Activated naive CD4-positive, alpha-beta T cell treated with anti-CD3 and anti-CD28 coated beads for 36 hours (primary cell): ENCODE measurements around the gene SYT5. TPM values are rescaled to one million over a fixed set of nuclear protein-coding genes. Genes with fewer than 3 reads are reported as not detected.

Experiments used
- CTCF ChIA-PET: fragments of 350-600 bp; sonication (Branson Sonifier 250); formaldehyde crosslinking; loops from one replicate; lab custom pipeline; 2021; ENCODE audit warnings: antibody characterized with exemption; lab: Charles Lee
- DNase-seq: peaks from one replicate; pipeline ENCODE4 v3.0.0-alpha.2; 2020
- H3K27ac Mint-ChIP-seq: one replicate; pipeline ENCODE4 v1.8.0; 2021; ENCODE audit warnings: mild to moderate bottlenecking, mixed read lengths
- H3K27me3 Mint-ChIP-seq: one replicate; pipeline ENCODE4 v1.8.0; 2021; ENCODE audit warnings: low read depth, mixed read lengths
- H3K36me3 Mint-ChIP-seq: one replicate; pipeline ENCODE4 v1.8.0; 2021; ENCODE audit warnings: low read depth, mixed read lengths
- H3K4me1 Mint-ChIP-seq: one replicate; pipeline ENCODE4 v1.8.0; 2021; ENCODE audit warnings: low read depth, mixed read lengths
- H3K4me3 Mint-ChIP-seq: one replicate; pipeline ENCODE4 v1.8.0; 2021; ENCODE audit warnings: mild to moderate bottlenecking, moderate library complexity, mixed read lengths
- H3K9me3 Mint-ChIP-seq: one replicate; pipeline ENCODE4 v1.8.0; 2021; ENCODE audit warnings: mixed read lengths
- intact Hi-C: fragments of 100-400 bp; cut with micrococcal nuclease; formaldehyde crosslinking; loops from one replicate; pipeline ENCODE4 v1.15.1; 2023
- total RNA-seq, 2 experiments: library from RNA; stranded (reverse); gene quantifications; one replicate each; pipeline ENCODE4 v1.2.3, GENCODE V29; 2021

The SYT5 gene
- total RNA-seq, 2 experiments from 2014 or later = not detected

- Mint-ChIP-seq H3K27ac (no peak overlapping the region), H3K27me3 (peaks cover 48% of the 10 kb centered on the region), H3K36me3 (peaks cover 4% of the 10 kb centered on the region), H3K4me1 (peaks cover 13% of the 10 kb centered on the region), H3K9me3 (peaks cover 12% of the 10 kb centered on the region), H3K4me3 (no peak overlapping the region)
- CTCF ChIA-PET = interaction anchor here (1.8 kb wide), 1 partner anchor 13 kb away, joined by 8 read pairs; no protein-coding TSS in a partner anchor
- DNase-seq = no peak
- intact Hi-C loops = loop anchor here (10.0 kb wide), 1 partner anchor 457 kb away; the partner anchor contains the start of genes ZNF524 and ZNF865
These were observed 32.4 kb downstream of the SYT5 start for GRCh38 chr19:55147545-55148251.

- Mint-ChIP-seq H3K36me3 (peaks cover 1% of the 10 kb centered on the region), H3K27ac (no peak overlapping the region), H3K4me1 (peaks cover 6% of the 10 kb centered on the region), H3K27me3 (peaks cover 51% of the 10 kb centered on the region), H3K4me3 (no peak overlapping the region), H3K9me3 (peaks cover 6% of the 10 kb centered on the region)
- CTCF ChIA-PET = interaction anchor here (0.6 to 1.8 kb wide), 2 partner anchors 8 to 13 kb away, joined by 5 to 8 read pairs; no protein-coding TSS in a partner anchor
- intact Hi-C loops = loop anchor here (10.0 kb wide), 1 partner anchor 458 kb away; the partner anchor contains the start of genes ZNF524 and ZNF865
- DNase-seq = no peak
These were observed 33.3 kb downstream of the SYT5 start for GRCh38 chr19:55146705-55147273.

GRCh38 chr19:55146078-55146704 lies 33.9 kb downstream of the SYT5 start:
- Mint-ChIP-seq H3K36me3 (no peaks in the 10 kb centered on the region), H3K9me3 (no peaks in the 10 kb centered on the region), H3K4me3 (no peak overlapping the region), H3K4me1 (peaks cover 6% of the 10 kb centered on the region), H3K27ac (no peak overlapping the region), H3K27me3 (peaks cover 55% of the 10 kb centered on the region)
- DNase-seq = no peak
- intact Hi-C loops = loop anchor here (10.0 kb wide), 1 partner anchor 459 kb away; the partner anchor contains the start of genes ZNF524 and ZNF865
- CTCF ChIA-PET = interaction anchor here (0.6 to 1.8 kb wide), 2 partner anchors 8 to 14 kb away, joined by 5 to 8 read pairs; no protein-coding TSS in a partner anchor

- no peak overlapping the region for H3K27ac Mint-ChIP-seq
- intact Hi-C loops = loop anchor here (10.0 kb wide), 1 partner anchor 460 kb away; the partner anchor contains the start of genes ZNF524 and ZNF865
- H3K4me1 Mint-ChIP-seq = peaks cover 8% of the 10 kb centered on the region
- no peak overlapping the region for H3K4me3 Mint-ChIP-seq
- DNase-seq = no peak
- H3K27me3 Mint-ChIP-seq = peaks cover 58% of the 10 kb centered on the region
- H3K36me3 Mint-ChIP-seq = no peaks in the 10 kb centered on the region
- no peaks in the 10 kb centered on the region for H3K9me3 Mint-ChIP-seq
- CTCF ChIA-PET = interaction anchor here (0.6 kb wide), 1 partner anchor 276 kb away, joined by 3 read pairs; no protein-coding TSS in a partner anchor
These were observed 34.9 kb downstream of the SYT5 start for GRCh38 chr19:55145232-55145631.

- Mint-ChIP-seq H3K4me3 (no peak overlapping the region), H3K36me3 (no peaks in the 10 kb centered on the region), H3K4me1 (peaks cover 8% of the 10 kb centered on the region), H3K27ac (no peak overlapping the region), H3K27me3 (peaks cover 44% of the 10 kb centered on the region), H3K9me3 (no peaks in the 10 kb centered on the region)
- no peak for DNase-seq
- CTCF ChIA-PET = interaction anchor here (0.6 to 3.0 kb wide), 13 partner anchors 9 to 709 kb away, joined by 3 to 24 read pairs (median 4); partner anchors contain the start of genes DNAAF3 and TNNI3
- intact Hi-C loops = loop anchor here (1.0 to 10.0 kb wide), 4 partner anchors 19 to 463 kb away; partner anchors contain the start of genes ZNF524 and ZNF865
These were observed 38.4 kb downstream of the SYT5 start for GRCh38 chr19:55141696-55142095.

- no peak for DNase-seq
- no peak overlapping the region for H3K27ac Mint-ChIP-seq
- H3K9me3 Mint-ChIP-seq = no peaks in the 10 kb centered on the region
- intact Hi-C loops = no loop called here
- peaks cover 31% of the 10 kb centered on the region for H3K27me3 Mint-ChIP-seq
- H3K4me1 Mint-ChIP-seq = peaks cover 3% of the 10 kb centered on the region
- H3K4me3 Mint-ChIP-seq = no peak overlapping the region
- H3K36me3 Mint-ChIP-seq = no peaks in the 10 kb centered on the region
- CTCF ChIA-PET = interaction anchor here (0.7 kb wide), 1 partner anchor 256 kb away, joined by 5 read pairs; no protein-coding TSS in a partner anchor
These were observed 42.2 kb downstream of the SYT5 start for GRCh38 chr19:55137915-55138314.

GRCh38 chr19:55136399-55137102 lies 43.5 kb downstream of the SYT5 start:
- CTCF ChIA-PET = interaction anchor here (0.9 to 1.9 kb wide), 2 partner anchors 24 to 49 kb away, joined by 3 to 7 read pairs; no protein-coding TSS in a partner anchor

GRCh38 chr19:55134736-55135135 lies 45.4 kb downstream of the SYT5 start:
- CTCF ChIA-PET = interaction anchor here (0.7 kb wide), 1 partner anchor 481 kb away, joined by 4 read pairs; no protein-coding TSS in a partner anchor
- H3K27ac Mint-ChIP-seq = no peak overlapping the region
- no peak for DNase-seq
- H3K4me1 Mint-ChIP-seq = no peaks in the 10 kb centered on the region
- peaks cover 37% of the 10 kb centered on the region for H3K27me3 Mint-ChIP-seq
- intact Hi-C loops = no loop called here
- no peaks in the 10 kb centered on the region for H3K36me3 Mint-ChIP-seq
- H3K9me3 Mint-ChIP-seq = no peaks in the 10 kb centered on the region
- no peak overlapping the region for H3K4me3 Mint-ChIP-seq

More at GRCh38 chr19:55136399-55137102, 43.5 kb downstream of the SYT5 start:
- Mint-ChIP-seq H3K4me3 (no peak overlapping the region), H3K27me3 (peaks cover 34% of the 10 kb centered on the region), H3K36me3 (no peaks in the 10 kb centered on the region), H3K27ac (no peak overlapping the region), H3K9me3 (no peaks in the 10 kb centered on the region), H3K4me1 (peaks cover 3% of the 10 kb centered on the region)
- intact Hi-C loops = no loop called here
- DNase-seq = no peak

GRCh38 chr19:55133639-55134444 lies 46.2 kb downstream of the SYT5 start:
- CTCF ChIA-PET = interaction anchor here (1.2 kb wide), 1 partner anchor 10 kb away, joined by 3 read pairs; no protein-coding TSS in a partner anchor
- Mint-ChIP-seq H3K4me3 (no peak overlapping the region), H3K27ac (no peak overlapping the region), H3K27me3 (peaks cover 35% of the 10 kb centered on the region), H3K9me3 (no peaks in the 10 kb centered on the region), H3K36me3 (no peaks in the 10 kb centered on the region), H3K4me1 (no peaks in the 10 kb centered on the region)
- no peak for DNase-seq
- intact Hi-C loops = no loop called here

GRCh38 chr19:55132453-55133129 lies 47.5 kb downstream of the SYT5 start:
- Mint-ChIP-seq H3K4me3 (no peak overlapping the region), H3K27ac (no peak overlapping the region), H3K4me1 (no peaks in the 10 kb centered on the region), H3K36me3 (no peaks in the 10 kb centered on the region), H3K27me3 (peaks cover 35% of the 10 kb centered on the region), H3K9me3 (no peaks in the 10 kb centered on the region)
- CTCF ChIA-PET = interaction anchor here (0.9 to 1.3 kb wide), 3 partner anchors 9 to 47 kb away, joined by 3 to 4 read pairs (median 4); no protein-coding TSS in a partner anchor
- DNase-seq = no peak
- intact Hi-C loops = no loop called here
